Neural cell (in vitro differentiated cells): ENCODE measurements around the gene BIRC5. TPM values are rescaled to one million over a fixed set of nuclear protein-coding genes. Genes with fewer than 3 reads are reported as not detected.
"Not testable (repeated sequence)": the region's sequence is repeated elsewhere in the genome, so short reads cannot be mapped to it uniquely, and the experiment has no call there.

Experiments
- H2AFZ ChIP-seq: fragments of 200-600, 300-800 bp; sonication (generic), shearing (Covaris generic); 2 replicates; pipeline ENCODE4 v1.6.0; 2014; ENCODE audit warnings: low read depth, mild to moderate bottlenecking, antibody characterized with exemption, low read length, moderate library complexity
- H3F3A ChIP-seq: fragments of 200-600 bp; shearing (Covaris generic); 2 replicates; pipeline ENCODE4 v1.6.1; 2016; ENCODE audit warnings: mild to moderate bottlenecking, moderate library complexity, mixed read lengths, antibody characterized with exemption, low read length; ENCODE audit not compliant: insufficient read depth, poor library complexity, severe bottlenecking
- H3K27ac ChIP-seq: fragments of 200-600, 300-800 bp; sonication (generic), shearing (Covaris generic); 2 replicates; pipeline ENCODE4 v1.5.1; 2014; ENCODE audit warnings: mild to moderate bottlenecking, low read length, moderate library complexity
- H3K27me3 ChIP-seq: fragments of 300-800, 200-600 bp; sonication (generic), shearing (Covaris generic); 2 replicates; pipeline ENCODE4 v1.6.0; 2014; ENCODE audit warnings: mild to moderate bottlenecking, low read depth, low read length, moderate library complexity; ENCODE audit not compliant: insufficient read depth
- H3K36me3 ChIP-seq: fragments of 300-800, 200-600 bp; sonication (generic), shearing (Covaris generic); 2 replicates; pipeline ENCODE4 v1.5.1; 2014; ENCODE audit warnings: mild to moderate bottlenecking, antibody characterized with exemption, low read length, moderate library complexity; ENCODE audit not compliant: insufficient read depth
- H3K4me2 ChIP-seq: fragments of 300-800, 200-600 bp; sonication (generic), shearing (Covaris generic); 2 replicates; pipeline ENCODE4 v1.6.0; 2014; ENCODE audit warnings: mild to moderate bottlenecking, low read length
- H3K4me3 ChIP-seq: fragments of 300-800, 200-600 bp; sonication (generic), shearing (Covaris generic); 2 replicates; pipeline ENCODE4 v1.5.1; 2014; ENCODE audit warnings: mild to moderate bottlenecking, low read length, moderate library complexity
- H3K79me2 ChIP-seq: fragments of 200-600 bp; shearing (Covaris generic); replicated peaks from 2 replicates; pipeline ENCODE4 v1.6.0; 2014; ENCODE audit warnings: mild to moderate bottlenecking, low read length, moderate library complexity; ENCODE audit not compliant: insufficient read depth
- H3K9ac ChIP-seq: fragments of 300-800, 200-600 bp; sonication (generic), shearing (Covaris generic); 2 replicates; pipeline ENCODE4 v1.6.1; 2016; ENCODE audit warnings: mild to moderate bottlenecking, low read length, mixed read lengths
- H3K9me2 ChIP-seq: fragments of 200-600 bp; shearing (Covaris generic); 2 replicates; pipeline ENCODE4 v1.6.1; 2016; ENCODE audit warnings: mild to moderate bottlenecking, low read length, mixed read lengths; ENCODE audit not compliant: insufficient read depth
- H3K9me3 ChIP-seq: fragments of 200-600, 300-800 bp; sonication (generic), shearing (Covaris generic); 2 replicates; pipeline ENCODE4 v1.6.1; 2016; ENCODE audit warnings: mild to moderate bottlenecking, mixed run types, low read length, moderate library complexity, mixed read lengths
- H4K20me1 ChIP-seq: fragments of 200-600 bp; shearing (Covaris generic); 2 replicates; pipeline ENCODE4 v1.6.1; 2016; ENCODE audit warnings: mild to moderate bottlenecking, mixed run types; ENCODE audit not compliant: insufficient read depth
- CTCF ChIP-seq: fragments of 450-650 bp; IDR thresholded peaks from 2 replicates; pipeline ENCODE4 v1.5.1; 2014; ENCODE audit warnings: antibody characterized with exemption, mild to moderate bottlenecking, moderate library complexity; ENCODE audit not compliant: poor library complexity, severe bottlenecking
- EP300 ChIP-seq: fragments of 450-650 bp; conservative IDR thresholded peaks from 2 replicates; pipeline ENCODE4 v1.6.1; 2014; ENCODE audit warnings: antibody characterized with exemption, mild to moderate bottlenecking, moderate library complexity; ENCODE audit not compliant: poor library complexity, severe bottlenecking
- EZH2 ChIP-seq: fragments of 200-600, 300-800 bp; shearing (Covaris generic), sonication (generic); IDR thresholded peaks from 2 replicates; pipeline ENCODE4 v1.6.1; 2014; ENCODE audit warnings: antibody characterized with exemption, low read length, borderline replicate concordance, mild to moderate bottlenecking; ENCODE audit not compliant: insufficient read depth, poor library complexity, severe bottlenecking
- MXI1 ChIP-seq: fragments of 450-650 bp; conservative IDR thresholded peaks from 2 replicates; pipeline ENCODE4 v1.6.1; 2014; ENCODE audit warnings: antibody characterized with exemption, mild to moderate bottlenecking; ENCODE audit not compliant: poor library complexity, severe bottlenecking
- SMC3 ChIP-seq: fragments of 450-650 bp; conservative IDR thresholded peaks from 2 replicates; pipeline ENCODE4 v1.6.1; 2014; ENCODE audit warnings: antibody characterized with exemption, mild to moderate bottlenecking, moderate library complexity; ENCODE audit not compliant: poor library complexity
- polyA plus RNA-seq: library from polyadenylated mRNA; depleted of rRNA; stranded (reverse); fragments of >200 nt; gene quantifications from 2 replicates; pipeline ENCODE4 v1.2.3, GENCODE V29; 2014

BIRC5 gene
- polyA plus RNA-seq, 1 donor from 2014 or later, result 1.4 TPM

GRCh38 chr17:78252111-78252634, 38.1 kb downstream of the BIRC5 start:
- Histone ChIP-seq H3K36me3 (no peaks in the 10 kb centered on the region), H3K79me2 (no peaks in the 10 kb centered on the region), H3K4me3 (no peak overlapping the region), H3K9me3 (no peaks in the 10 kb centered on the region), H4K20me1 (no peaks in the 10 kb centered on the region), H3K9ac (no peak overlapping the region), H2AFZ (no peak overlapping the region), H3K9me2 (no peaks in the 10 kb centered on the region), H3K27ac (no peak overlapping the region), H3F3A (no peaks in the 10 kb centered on the region), H3K4me2 (no peak overlapping the region), H3K27me3 (no peaks in the 10 kb centered on the region)
- TF ChIP-seq SMC3 (no peak), MXI1 (no peak), EP300 (no peak)

GRCh38 chr17:78252701-78253635, 38.9 kb downstream of the BIRC5 start:
- Histone ChIP-seq H3K27ac (no peak overlapping the region), H3K79me2 (no peaks in the 10 kb centered on the region), H4K20me1 (no peaks in the 10 kb centered on the region), H3K9ac (no peak overlapping the region), H3F3A (no peaks in the 10 kb centered on the region), H3K4me3 (no peak overlapping the region), H3K27me3 (no peaks in the 10 kb centered on the region), H3K9me2 (no peaks in the 10 kb centered on the region), H3K4me2 (no peak overlapping the region), H2AFZ (no peak overlapping the region), H3K36me3 (no peaks in the 10 kb centered on the region), H3K9me3 (no peaks in the 10 kb centered on the region)
- TF ChIP-seq EP300, result no peak
- no peak for TF ChIP-seq CTCF
- TF ChIP-seq EZH2, result no peak

- not testable (repeated sequence) for H4K20me1 ChIP-seq, H3K27me3 ChIP-seq, H3F3A ChIP-seq, H3K79me2 ChIP-seq, H3K9me2 ChIP-seq, H3K36me3 ChIP-seq, H2AFZ ChIP-seq, H3K9me3 ChIP-seq, H3K27ac ChIP-seq
- peak overlapping the region; percentile 100 for H3K4me3 ChIP-seq
- peak overlapping the region; percentile 31 for H3K4me2 ChIP-seq
- H3K9ac ChIP-seq, result peak overlapping the region; percentile 88
These were observed 39.5 kb downstream of the BIRC5 start for GRCh38 chr17:78253636-78253945.
